GM23248 (cell line): ENCODE results near the gene UIMC1. TPM values are rescaled to one million over a fixed set of nuclear protein-coding genes. Genes with fewer than 3 reads are reported as not detected.

Experiments
- DNase-seq: peaks from one replicate; pipeline ENCODE4 v3.0.0-alpha.2; 2015
- H2AFZ ChIP-seq: fragments of 200-600 bp; sonication (generic); 2 replicates; pipeline ENCODE4 v1.6.1; 2016; ENCODE audit warnings: antibody characterized with exemption
- H3F3A ChIP-seq: fragments of 200-600 bp; sonication (generic); 2 replicates; pipeline ENCODE4 v1.6.1; 2016; ENCODE audit warnings: mild to moderate bottlenecking, antibody characterized with exemption, mixed run types; ENCODE audit not compliant: insufficient read depth
- H3K27ac ChIP-seq: fragments of 200-600 bp; sonication (generic); 2 replicates; pipeline ENCODE4 v1.5.1; 2016; ENCODE audit warnings: mild to moderate bottlenecking
- H3K27me3 ChIP-seq: fragments of 200-600 bp; sonication (generic); replicated peaks from 2 replicates; pipeline ENCODE4 v1.6.1; 2016; ENCODE audit warnings: mild to moderate bottlenecking; ENCODE audit not compliant: insufficient read depth
- H3K36me3 ChIP-seq: fragments of 200-600 bp; sonication (generic); 2 replicates; pipeline ENCODE4 v1.6.1; 2016; ENCODE audit warnings: low read depth, mild to moderate bottlenecking
- H3K4me1 ChIP-seq: fragments of 200-600 bp; sonication (generic); 2 replicates; pipeline ENCODE4 v1.6.1; 2016; ENCODE audit warnings: mild to moderate bottlenecking; ENCODE audit not compliant: insufficient read depth
- H3K4me2 ChIP-seq: fragments of 200-600 bp; sonication (generic); one replicate; pipeline ENCODE4 v1.6.1; 2016; ENCODE audit warnings: mild to moderate bottlenecking; ENCODE audit not compliant: unreplicated experiment
- H3K4me3 ChIP-seq: fragments of 200-600 bp; sonication (generic); 2 replicates; pipeline ENCODE4 v1.5.1; 2016; ENCODE audit warnings: mild to moderate bottlenecking
- H3K79me2 ChIP-seq: fragments of 200-600 bp; sonication (generic); 2 replicates; pipeline ENCODE4 v1.6.1; 2016; ENCODE audit warnings: mild to moderate bottlenecking; ENCODE audit not compliant: insufficient read depth
- H3K9ac ChIP-seq: fragments of 200-600 bp; sonication (generic); 2 replicates; pipeline ENCODE4 v1.6.1; 2016; ENCODE audit warnings: mild to moderate bottlenecking
- H3K9me2 ChIP-seq: fragments of 200-600 bp; sonication (generic); 2 replicates; pipeline ENCODE4 v1.6.1; 2016; ENCODE audit warnings: mixed run types, mild to moderate bottlenecking, moderate library complexity; ENCODE audit not compliant: insufficient read depth
- H3K9me3 ChIP-seq: fragments of 200-600 bp; sonication (generic); one replicate; pipeline ENCODE4 v1.6.1; 2017; ENCODE audit warnings: low read depth
- H4K20me1 ChIP-seq: fragments of 200-600 bp; sonication (generic); 2 replicates; pipeline ENCODE4 v1.6.0; 2016; ENCODE audit not compliant: insufficient read depth
- EZH2 ChIP-seq: fragments of 200-600 bp; sonication (generic); IDR thresholded peaks from 2 replicates; pipeline ENCODE4 v1.6.1; 2018; ENCODE audit warnings: antibody characterized with exemption, mild to moderate bottlenecking; ENCODE audit not compliant: insufficient read depth, poor library complexity, severe bottlenecking
- EZH2phosphoT487 ChIP-seq: fragments of 200-600 bp; sonication (generic); IDR thresholded peaks from 2 replicates; pipeline ENCODE4 v1.6.1; 2018; ENCODE audit warnings: antibody characterized with exemption, moderate library complexity, mild to moderate bottlenecking, low read depth; ENCODE audit not compliant: insufficient read depth
- WGBS, 2 experiments: methylation state at CpG; one replicate each; pipeline ENCODE4 v1.1.6; 2015 to 2017; ENCODE audit warnings: low lambda C conversion rate in 2 of 2, low coverage in 1 of 2; ENCODE audit errors: missing lambda C conversion rate in 2 of 2; 5-methylcytosine and 5-hydroxymethylcytosine counted together
- in situ Hi-C: fragments of 300-500 bp; cut with MboI; formaldehyde crosslinking; loops from 2 replicates; pipeline ENCODE4 v1.15.0; 2020
- polyA plus RNA-seq: library from polyadenylated mRNA; unstranded; fragments of >200 nt; fragmentation: Nextera tagmentation; extraction: Ambion mirVana; gene quantifications from 2 replicates; pipeline ENCODE4 v1.2.1, GENCODE V29; 2016
- total RNA-seq: library from RNA; depleted of rRNA; stranded (reverse); fragments of >200 nt; shearing (Covaris generic); gene quantifications from 2 replicates; pipeline ENCODE4 v1.2.3, GENCODE V29; 2014

UIMC1 gene
- total and polyA plus RNA-seq, 2 experiments from 2014 or later = 18.4 to 27.6 TPM

- Histone ChIP-seq H3K4me3 (no peak overlapping the region), H3K79me2 (peaks cover 35% of the 10 kb centered on the region), H3K27me3 (no peaks in the 10 kb centered on the region), H4K20me1 (peaks cover 3% of the 10 kb centered on the region; the same call in 1 of the 2 replicates), H3F3A (peaks cover 23% of the 10 kb centered on the region), H3K27ac (peak overlapping the region; percentile 44), H3K9me3 (no peaks in the 10 kb centered on the region), H2AFZ (no peak overlapping the region), H3K9ac (no peak overlapping the region), H3K9me2 (no peaks in the 10 kb centered on the region), H3K36me3 (peaks cover 30% of the 10 kb centered on the region; the same call in 1 of the 2 replicates), H3K4me1 (peaks cover 19% of the 10 kb centered on the region), H3K4me2 (peak overlapping the region; percentile 32)
- 34 to 47% methylated on average over 3 of the region's 3 CpGs for WGBS, 2 experiments
- in situ Hi-C loops = no loop called here
- TF ChIP-seq EZH2phosphoT487 (no peak), EZH2 (no peak)
- peak; percentile 89 for DNase-seq
Measured at GRCh38 chr5:177040814-177041420, 34.3 kb upstream of the UIMC1 start.

GRCh38 chr5:177036921-177037320, 30.3 kb upstream of the UIMC1 start:
- H3K9ac ChIP-seq = no peak overlapping the region
- H3K9me3 ChIP-seq = no peaks in the 10 kb centered on the region
- H2AFZ ChIP-seq = no peak overlapping the region
- H3K4me2 ChIP-seq = no peak overlapping the region
- H3K4me3 ChIP-seq = no peak overlapping the region
- H3K4me1 ChIP-seq = peaks cover 18% of the 10 kb centered on the region
- WGBS, 2 experiments = 92 to 94% methylated on average over 5 of the region's 5 CpGs
- in situ Hi-C loops = no loop called here
- TF ChIP-seq EZH2 = no peak
- TF ChIP-seq EZH2phosphoT487 = no peak
- DNase-seq = no peak
- H3K79me2 ChIP-seq = peaks cover 72% of the 10 kb centered on the region
- 0 out of 2 replicates have a peak, but pooled peaks cover 3% of the 10 kb centered on the region for H4K20me1 ChIP-seq
- H3K27ac ChIP-seq = no peak overlapping the region
- H3F3A ChIP-seq = peaks cover 16% of the 10 kb centered on the region
- no peaks in the 10 kb centered on the region for H3K27me3 ChIP-seq
- peaks cover under 1% of the 10 kb centered on the region; the same call in 1 of the 2 replicates for H3K36me3 ChIP-seq
- H3K9me2 ChIP-seq = no peaks in the 10 kb centered on the region

GRCh38 chr5:177036443-177036842, 29.9 kb upstream of the UIMC1 start:
- in situ Hi-C loops = no loop called here
- 87% methylated on average over 5 of the region's 5 CpGs for WGBS, 2 experiments
- H3K36me3 ChIP-seq = no peaks in the 10 kb centered on the region
- no peak for DNase-seq
- peaks cover 13% of the 10 kb centered on the region for H3K4me1 ChIP-seq
- H3K4me2 ChIP-seq = no peak overlapping the region
- H3K9me2 ChIP-seq = no peaks in the 10 kb centered on the region
- H3K4me3 ChIP-seq = no peak overlapping the region
- H3K27me3 ChIP-seq = no peaks in the 10 kb centered on the region
- H3K9me3 ChIP-seq = no peaks in the 10 kb centered on the region
- no peak for TF ChIP-seq EZH2phosphoT487
- no peak for TF ChIP-seq EZH2
- H4K20me1 ChIP-seq = 0 out of 2 replicates have a peak, but pooled peaks cover 2% of the 10 kb centered on the region
- H3K79me2 ChIP-seq = peaks cover 77% of the 10 kb centered on the region
- H2AFZ ChIP-seq = no peak overlapping the region
- no peak overlapping the region for H3K9ac ChIP-seq
- H3K27ac ChIP-seq = no peak overlapping the region
- H3F3A ChIP-seq = peaks cover 11% of the 10 kb centered on the region

- Histone ChIP-seq H3K27me3 (no peaks in the 10 kb centered on the region), H3K36me3 (no peaks in the 10 kb centered on the region), H3K27ac (no peak overlapping the region), H3K4me1 (peaks cover 9% of the 10 kb centered on the region), H3K9me3 (no peaks in the 10 kb centered on the region), H3K79me2 (peaks cover 82% of the 10 kb centered on the region), H4K20me1 (no peaks in the 10 kb centered on the region), H3K9me2 (no peaks in the 10 kb centered on the region), H3K9ac (no peak overlapping the region), H3F3A (peaks cover 7% of the 10 kb centered on the region), H3K4me2 (no peak overlapping the region), H3K4me3 (no peak overlapping the region), H2AFZ (no peak overlapping the region)
- TF ChIP-seq EZH2 (no peak), EZH2phosphoT487 (no peak)
- DNase-seq = no peak
- 94 to 100% methylated on average over 1 of the region's 1 CpG for WGBS, 2 experiments
- in situ Hi-C loops = no loop called here
Measured at GRCh38 chr5:177035976-177036375, 29.4 kb upstream of the UIMC1 start.
